Measurements from ENCODE around the gene CAMKMT. TPM values are rescaled to one million over a fixed set of nuclear protein-coding genes. Genes with fewer than 3 reads are reported as not detected.

The CAMKMT gene
- total RNA-seq, 1 donor from 2014 or later: 12.5 TPM

DNA sequence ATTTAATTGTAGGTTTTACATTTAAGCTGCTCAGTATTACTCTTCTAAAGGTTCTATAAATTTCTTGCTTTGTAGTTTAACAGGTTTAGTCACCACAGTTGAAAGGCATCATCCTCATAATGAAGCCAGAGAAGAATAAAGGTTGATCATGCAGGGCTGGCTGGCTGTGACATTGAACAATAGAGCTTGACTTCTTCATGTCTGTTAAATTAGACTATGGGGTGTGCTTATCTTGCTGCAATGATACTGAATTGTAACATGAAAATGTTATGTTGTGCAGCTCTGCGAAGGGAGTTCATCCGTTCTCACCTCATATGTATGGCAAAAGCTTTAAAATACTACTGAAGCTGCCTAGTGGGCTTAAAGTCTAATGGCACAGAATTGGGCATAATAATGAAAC lies 81.8 kb downstream of the CAMKMT start:
- intact Hi-C loops (cut with micrococcal nuclease): no loop called here

DNA sequence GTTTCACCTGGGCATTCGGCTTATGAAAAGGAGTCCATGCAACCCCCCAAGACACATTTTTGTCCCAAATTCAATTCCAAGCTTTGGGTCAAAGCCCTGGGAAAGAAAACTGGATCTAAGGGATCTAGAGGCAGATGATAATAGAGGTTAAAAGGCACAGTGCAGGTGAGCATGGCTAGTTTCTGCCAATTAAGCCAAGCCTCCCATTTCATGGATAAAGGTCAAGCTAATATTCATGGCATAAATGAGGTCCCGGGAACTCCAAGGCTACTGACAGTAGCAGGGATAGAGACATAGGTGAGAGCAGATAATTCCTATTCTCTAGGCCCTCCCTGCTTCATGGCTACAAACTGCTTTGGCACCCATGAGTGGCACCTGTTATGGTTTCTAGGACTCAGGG lies 83.1 kb downstream of the CAMKMT start:
- intact Hi-C loops (cut with micrococcal nuclease): no loop called here

DNA sequence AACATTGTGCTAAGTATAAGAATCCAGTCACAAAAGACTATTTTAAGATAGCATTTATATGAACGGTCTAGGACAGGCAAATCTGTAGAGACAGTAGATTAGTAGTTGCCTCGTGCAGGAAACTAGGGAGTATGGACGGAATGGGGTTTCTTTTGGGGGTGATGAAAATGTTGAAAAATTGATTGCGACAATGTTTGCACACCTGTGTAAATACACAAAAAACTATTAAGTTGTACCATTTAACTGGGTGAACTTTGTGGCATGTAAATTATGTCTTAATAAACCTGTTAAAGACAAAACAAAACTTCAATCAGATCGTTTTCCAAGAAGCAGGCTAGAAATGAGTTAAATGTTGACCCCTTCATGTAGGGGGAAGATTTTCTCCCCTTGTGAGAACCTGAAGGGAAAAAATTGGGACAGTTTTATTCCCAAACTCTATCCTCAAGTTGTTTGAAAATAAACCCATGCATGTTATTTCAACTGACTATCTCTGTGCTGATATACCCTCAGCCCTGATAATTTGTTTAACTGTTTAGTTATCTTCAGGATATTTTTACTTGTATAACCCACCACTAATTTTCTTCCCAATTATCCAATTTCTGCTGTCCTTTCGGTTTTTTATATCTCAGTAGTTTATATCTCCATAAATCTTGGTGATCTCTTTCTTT lies 87.2 kb downstream of the CAMKMT start:
- intact Hi-C loops (cut with micrococcal nuclease): no loop called here

DNA sequence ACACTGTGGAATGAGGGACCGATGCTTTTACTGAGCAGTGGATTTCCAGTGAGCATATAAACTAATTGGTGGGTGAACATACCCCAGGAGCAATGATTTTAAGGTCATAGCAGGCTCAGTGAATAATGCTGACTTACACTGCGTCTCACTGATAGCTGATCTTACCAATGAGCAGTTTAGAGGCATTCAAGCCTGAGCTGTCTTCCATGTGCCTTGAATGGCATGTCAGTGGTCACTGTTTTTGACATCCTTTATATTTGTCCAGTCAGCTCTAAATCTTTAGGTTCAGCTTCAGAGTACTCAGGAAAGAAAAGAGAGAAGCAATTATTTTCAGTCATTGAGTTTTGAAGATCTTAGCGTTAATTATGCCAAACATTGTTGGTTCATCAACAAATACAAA lies 88.3 kb downstream of the CAMKMT start:
- intact Hi-C loops (cut with micrococcal nuclease): no loop called here

DNA sequence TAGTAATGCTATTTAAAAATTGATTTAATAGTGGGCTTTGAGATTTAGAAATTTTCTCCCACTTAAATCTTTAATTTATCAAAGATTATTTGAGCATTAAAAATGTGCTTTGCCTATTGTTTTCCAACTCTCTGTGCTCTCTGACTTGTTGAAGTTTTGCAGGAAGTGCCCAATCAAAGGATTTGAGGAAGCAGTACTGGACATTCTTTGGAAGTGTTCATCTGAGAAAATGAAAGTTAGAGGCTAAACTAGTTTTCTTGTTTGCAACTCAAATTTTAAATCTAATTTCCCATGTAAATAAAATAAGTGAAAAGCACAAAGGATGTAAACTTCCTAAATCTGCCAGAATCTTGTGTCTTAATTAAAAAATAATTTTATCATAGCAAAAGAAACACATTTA lies 89.1 kb downstream of the CAMKMT start:
- intact Hi-C loops (cut with micrococcal nuclease): no loop called here

DNA sequence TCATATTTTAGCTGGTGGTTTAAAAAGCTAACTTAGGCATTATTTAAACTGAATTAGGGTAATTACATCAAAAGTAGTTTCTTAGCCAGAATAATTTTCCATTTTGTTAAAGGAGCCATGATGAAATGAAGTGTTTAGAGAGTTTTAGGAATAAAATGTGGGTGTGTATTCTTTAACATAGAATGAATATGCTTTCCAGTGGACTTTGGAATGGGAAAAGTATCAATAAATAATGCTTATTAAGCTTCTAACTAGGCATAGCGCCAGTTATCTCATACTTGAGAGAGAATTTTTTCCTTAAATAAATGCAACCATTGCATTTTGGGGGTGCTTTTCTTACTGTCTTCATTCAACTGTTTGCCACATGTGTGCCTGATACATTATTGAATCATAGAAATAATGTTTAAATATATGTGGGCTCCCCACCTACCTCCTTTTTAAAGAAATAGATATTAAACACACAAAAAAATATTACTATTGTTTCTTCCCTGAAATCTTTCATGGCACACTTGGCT lies 90.4 kb downstream of the CAMKMT start:
- intact Hi-C loops (cut with micrococcal nuclease): no loop called here

DNA sequence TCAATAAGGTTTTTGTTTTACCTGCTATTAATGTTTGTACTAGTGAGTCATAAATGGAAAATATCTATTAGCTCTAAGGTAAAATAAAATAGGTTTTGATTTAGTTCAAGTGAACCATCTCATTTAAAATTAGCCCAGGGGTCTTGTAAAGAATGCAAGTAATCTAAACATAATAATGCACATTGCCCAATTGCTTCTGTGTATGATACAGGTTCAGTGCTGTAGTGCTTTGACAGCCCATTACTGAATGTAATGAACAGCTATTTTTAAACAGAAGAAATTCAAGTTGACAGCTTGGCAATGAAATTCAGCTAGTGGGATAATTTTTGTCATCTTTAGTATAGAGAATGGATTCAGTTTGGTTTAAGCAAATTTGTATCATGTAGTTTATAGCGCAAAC lies 91.5 kb downstream of the CAMKMT start:
- intact Hi-C loops (cut with micrococcal nuclease): no loop called here

DNA sequence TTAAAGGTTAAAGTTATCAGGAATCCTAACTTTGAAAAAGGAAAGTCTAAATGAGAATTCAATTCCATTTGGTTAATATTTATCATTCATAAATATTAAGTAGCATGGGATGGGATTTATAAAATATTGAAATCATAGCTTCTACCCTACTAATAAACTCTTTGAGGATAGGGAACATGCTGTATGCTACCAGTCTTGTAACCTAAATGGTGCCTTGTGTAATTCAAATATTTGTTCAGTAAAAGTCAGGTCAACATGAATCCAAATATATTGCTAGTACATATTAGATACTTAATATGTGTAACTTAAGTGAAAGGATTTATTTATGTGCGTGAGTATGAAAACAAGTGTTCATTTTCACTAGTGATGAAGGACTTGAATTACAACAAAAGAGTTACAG lies 94.1 kb downstream of the CAMKMT start:
- intact Hi-C loops (cut with micrococcal nuclease): no loop called here

DNA sequence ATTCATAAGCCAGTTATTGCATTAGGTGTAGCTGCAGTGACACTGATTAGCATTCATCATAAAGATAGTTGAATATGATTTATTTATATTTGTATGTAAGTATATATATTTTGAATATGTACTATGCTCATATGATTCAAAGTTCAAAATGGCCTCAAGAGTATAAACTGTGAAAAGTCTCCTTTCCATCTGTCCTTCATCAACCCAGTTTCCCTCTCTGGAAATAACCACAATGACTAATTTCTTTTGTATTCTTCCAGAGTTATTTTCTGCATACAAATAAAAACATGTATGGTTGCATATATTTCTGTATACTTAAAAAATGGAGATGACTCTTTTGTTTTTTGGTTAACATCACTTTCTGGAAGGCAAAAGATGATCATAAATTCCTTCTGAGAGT lies 95.2 kb downstream of the CAMKMT start:
- intact Hi-C loops (cut with micrococcal nuclease): no loop called here

DNA sequence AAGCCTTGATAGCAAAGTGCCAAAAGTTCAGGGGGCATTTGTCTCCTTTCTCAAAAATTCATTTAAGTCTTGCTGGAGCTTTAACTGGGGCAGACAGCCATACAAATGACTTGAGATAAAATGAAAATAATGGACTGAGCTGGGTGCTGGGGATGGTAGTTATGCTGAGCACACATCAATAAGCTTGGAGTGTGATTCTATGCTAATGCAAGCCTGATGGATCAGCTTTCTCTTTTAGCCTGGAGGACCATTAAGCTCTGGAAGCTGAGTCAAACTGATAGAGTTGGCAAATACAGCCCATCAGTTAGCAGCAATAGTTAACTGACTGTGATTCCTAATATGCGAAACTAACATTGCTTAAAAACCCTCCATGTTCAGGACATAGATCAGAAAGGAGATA lies 98.0 kb downstream of the CAMKMT start:
- intact Hi-C loops (cut with micrococcal nuclease): no loop called here

DNA sequence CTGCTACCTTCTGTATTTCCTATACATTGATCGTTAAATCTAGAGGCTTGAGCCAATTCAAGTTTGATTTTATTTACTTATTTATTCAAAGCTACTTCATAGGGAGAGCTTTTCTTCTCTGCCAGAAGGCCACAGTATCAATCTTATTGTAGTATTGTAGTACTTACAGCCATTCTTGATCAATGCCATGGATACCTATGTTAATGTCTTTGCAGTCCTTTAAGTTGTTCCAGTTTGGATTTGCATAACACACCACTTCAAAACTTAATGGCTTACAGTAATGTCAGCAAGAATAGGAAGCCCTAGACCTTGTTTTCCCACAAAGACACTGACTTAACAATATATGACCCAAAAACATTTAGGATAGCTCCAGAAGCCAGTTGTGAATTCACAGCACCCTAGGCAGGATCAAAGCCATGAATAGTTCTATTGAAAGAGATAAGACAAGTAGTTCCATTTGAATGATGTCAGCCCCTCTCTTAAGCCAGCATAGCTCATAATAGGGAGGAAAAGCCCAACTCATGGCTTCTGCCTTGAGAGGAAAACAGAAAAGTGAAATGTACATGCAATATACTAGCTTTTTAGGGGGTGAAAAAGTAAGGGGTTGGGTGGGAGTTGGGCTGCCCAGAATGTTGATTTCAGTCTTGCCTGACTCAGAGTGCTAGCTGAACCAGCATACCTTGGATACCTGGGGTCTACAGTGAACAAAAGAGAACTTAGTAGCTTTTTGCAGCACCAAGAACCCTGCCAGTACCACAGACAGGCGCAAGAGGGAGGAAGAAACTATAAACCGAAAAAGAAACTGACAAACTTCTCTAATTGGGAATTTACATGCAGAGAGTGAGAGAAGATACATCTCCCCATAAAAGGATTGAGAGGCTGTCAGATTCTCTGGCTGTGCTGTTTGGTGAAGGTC lies 101.4 kb downstream of the CAMKMT start:
- intact Hi-C loops (cut with micrococcal nuclease): no loop called here

DNA sequence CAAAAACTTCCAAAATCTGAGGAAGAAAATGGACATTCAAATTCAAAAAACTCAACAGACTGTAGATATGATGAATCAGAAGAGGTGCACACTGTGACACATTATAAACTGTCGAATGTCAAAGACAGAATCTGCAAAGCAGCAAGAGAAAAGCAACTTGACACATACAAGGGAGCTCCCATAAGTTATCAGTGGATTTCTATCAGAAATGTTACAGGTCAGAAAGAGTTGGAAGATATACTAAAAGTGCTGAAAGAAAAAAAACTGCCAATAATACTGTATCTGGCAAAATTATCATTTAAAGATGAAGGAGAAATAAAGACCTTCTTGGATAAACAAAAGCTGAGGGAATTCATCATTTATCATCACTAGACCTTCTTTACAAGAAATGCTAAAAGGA lies 102.7 kb downstream of the CAMKMT start:
- intact Hi-C loops (cut with micrococcal nuclease): no loop called here

DNA sequence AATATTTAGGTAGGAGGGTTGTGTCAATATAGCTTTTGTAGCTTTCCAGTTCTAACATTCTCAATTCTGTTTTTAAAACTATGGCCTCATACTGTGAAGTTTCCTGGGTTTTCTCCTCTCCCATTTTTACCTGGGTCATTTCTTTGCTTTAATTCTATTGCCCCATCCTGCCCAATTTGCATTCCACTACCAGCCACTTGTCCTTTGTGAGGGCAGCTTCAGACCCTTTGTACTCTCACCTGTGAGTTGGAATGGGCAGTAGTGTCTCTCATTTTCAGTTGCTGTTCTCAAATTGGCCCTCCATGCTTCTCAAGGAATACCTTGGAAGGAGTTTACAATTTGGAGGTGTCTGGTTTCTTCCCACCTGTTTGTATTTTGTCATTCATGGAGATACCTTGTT lies 108.4 kb downstream of the CAMKMT start:
- intact Hi-C loops (cut with micrococcal nuclease): no loop called here

DNA sequence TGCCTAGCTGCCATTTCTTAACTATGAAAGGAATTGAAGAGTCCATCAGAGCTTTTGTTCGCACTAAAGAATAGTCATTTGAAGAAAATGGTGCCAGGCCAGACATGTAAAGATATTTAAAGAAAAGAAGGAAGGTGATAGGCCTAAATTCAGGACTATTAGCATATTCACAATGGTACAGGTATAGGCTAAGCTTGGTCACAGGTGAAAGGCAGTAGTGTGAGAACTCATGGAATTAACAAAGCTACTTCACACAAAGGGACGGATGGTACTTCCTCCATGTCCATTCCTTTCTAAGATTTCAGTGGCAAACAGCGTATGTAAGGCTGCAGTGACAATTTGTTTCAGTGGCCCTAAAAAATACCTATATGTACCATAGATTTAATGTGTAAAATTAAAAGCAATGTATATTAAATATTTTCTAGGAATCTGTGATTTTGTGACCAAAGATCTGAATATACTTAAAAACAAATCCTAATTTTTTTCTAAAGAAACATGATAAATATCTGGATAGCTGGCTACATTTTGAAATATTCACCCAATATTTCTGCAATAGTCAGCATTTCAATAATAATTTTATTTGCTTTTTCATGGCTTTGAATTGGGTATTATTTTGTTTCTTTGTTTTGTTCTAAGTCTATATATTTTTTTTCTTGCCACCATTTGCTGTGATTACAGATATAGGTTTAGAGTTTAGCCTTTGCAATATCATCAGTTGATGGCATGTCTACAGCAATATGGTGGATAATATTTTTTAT lies 116.1 kb downstream of the CAMKMT start:
- intact Hi-C loops (cut with micrococcal nuclease): loop anchor here (2.0 to 5.0 kb wide), 3 partner anchors 86 to 601 kb away; no protein-coding TSS in a partner anchor

DNA sequence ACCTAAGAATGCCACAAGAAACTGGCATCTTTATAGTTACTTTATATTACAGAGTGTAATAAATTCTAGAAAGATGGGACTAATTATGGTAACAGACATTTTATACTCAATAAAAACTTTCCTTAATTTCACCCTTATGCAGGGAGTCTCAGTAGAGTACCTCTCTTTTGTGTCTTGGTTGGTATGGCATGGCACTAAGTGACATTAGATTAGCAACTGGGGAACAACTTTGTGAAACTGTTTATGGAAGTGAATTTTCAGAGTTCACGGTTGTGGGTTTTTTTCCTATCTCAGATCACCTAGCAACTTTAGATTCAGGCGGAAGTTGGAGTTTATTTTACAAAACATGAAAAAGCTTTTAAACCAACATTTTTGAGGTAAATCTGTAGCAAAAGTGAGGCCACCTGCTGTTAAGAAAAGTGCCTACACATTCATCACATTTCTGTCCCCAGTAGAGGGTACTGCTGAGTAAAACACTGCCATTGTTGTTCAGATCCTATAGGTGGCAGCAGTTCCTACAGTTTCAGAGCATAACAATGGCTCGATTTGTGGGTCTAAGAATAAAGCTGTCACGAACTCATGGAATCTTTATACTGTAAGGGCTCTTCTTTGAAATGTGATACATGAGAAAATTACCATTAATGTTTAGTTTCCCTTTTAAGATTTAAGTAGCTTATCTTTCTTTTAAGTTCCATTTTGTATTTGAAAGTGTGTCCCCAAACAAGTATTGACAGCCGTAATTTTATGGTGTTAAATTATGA lies 117.6 kb downstream of the CAMKMT start:
- intact Hi-C loops (cut with micrococcal nuclease): loop anchor here (1.0 to 5.0 kb wide), 5 partner anchors 87 to 602 kb away; no protein-coding TSS in a partner anchor

DNA sequence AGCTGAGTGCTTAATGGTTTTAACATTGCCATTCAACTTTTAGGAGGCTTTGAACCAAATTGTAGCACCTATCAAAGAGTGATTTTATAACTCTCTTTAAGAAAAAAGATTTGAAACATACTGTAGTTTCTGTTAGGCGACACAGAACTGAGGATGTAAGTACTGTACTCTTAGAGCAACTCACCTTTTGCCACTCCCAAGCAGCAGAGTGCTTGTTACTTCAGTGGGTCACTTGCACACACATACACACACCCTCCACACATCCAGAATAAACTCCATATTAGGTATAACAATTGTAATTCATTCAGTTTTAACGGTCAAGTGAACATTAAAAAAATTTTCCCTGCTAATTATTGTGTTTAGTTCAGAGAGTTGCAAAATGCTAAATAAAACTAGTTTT lies 118.3 kb downstream of the CAMKMT start:
- intact Hi-C loops (cut with micrococcal nuclease): no loop called here

DNA sequence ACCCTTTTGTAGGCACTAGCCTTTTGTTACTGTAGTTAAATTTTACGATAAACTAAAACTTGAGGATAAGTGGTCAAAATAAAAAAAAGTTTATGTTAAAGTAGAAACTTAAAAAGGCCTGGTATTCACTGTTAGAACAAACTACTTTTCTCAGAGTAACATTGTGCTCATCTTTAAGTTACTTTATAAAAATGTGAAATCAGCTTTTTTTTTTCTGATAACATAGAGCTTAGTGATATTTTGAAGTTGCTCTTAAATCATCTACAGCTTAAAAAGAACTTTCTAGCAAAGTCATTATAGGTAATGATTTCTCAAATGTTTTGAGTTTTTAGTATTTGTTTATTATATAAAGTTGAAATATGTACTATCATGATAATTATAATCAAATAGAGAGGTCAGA lies 125.3 kb downstream of the CAMKMT start:
- intact Hi-C loops (cut with micrococcal nuclease): no loop called here

DNA sequence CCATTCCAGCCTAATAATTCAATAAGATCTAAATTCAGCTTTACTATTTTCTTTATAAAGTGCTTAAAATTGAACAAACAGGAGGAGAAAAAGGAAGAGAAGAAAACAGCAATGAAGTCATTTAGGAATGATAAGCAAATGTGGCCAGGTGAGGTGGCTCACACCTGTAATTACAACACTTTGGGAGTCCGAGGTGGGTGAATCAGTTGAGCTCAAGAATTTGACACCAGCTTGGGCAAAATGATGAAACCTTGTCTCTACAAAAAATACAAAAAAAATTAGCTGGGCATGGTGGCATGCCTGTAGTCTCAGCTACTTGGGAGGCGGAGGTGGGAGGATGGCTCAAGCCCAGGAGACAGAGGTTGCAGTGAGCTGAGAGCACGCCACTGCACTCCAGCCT lies 129.0 kb downstream of the CAMKMT start:
- intact Hi-C loops (cut with micrococcal nuclease): no loop called here

DNA sequence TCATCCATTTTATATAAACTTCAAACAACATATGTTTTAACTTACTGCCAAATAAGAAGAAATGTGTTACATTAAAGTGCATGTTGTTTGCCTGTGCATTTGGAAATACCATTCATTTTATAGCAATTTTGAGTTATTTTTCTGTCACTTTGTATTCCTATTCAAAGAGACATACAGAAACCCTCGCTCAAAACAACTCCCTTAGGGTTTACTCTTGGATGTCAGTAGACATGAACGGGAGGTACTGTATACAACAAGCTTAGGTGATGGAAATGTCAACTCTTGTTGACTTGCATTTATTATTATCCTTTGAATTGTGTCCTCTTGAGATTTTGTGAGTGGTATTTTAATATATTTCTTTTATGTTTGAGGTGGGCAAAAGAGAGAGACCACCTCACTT lies 132.3 kb downstream of the CAMKMT start:
- intact Hi-C loops (cut with micrococcal nuclease): no loop called here

DNA sequence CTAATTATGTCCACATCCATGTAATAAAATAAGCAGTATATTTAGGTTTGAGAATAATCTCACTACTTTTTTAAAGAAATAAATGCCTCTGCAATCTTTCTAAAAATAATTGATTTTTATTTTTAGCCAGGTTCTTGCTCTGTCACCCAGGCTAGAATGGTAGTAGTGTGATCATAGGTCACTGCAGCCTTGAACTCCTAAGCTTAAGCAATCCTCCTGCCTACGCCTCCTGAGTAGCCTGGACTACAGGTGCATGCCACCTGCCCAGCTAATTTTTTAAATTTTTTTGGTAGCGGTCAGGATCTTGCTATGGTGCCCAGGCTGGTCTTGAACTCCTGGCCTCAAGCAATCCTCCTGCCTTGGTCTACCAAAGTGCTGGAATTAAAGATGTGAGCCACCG lies 133.3 kb downstream of the CAMKMT start:
- intact Hi-C loops (cut with micrococcal nuclease): no loop called here

DNA sequence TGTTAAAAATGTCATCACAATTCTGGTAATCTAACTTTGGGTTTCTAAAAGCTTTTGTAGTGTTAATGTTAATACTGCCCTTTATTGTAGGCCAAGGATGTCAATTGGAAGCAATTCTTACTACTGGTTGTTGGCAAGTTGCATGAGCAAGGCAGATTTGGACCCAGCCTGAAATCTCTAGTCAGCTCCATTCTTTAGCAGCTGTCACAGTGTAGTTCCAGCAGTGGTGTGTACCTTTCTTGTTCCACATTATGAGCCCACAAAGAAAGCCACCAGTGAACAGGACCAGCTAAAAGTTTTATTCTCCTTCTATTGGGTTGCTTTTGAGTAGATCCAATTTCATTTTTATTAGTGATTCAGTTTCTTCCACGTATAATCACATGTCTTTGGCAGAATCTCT lies 133.8 kb downstream of the CAMKMT start:
- intact Hi-C loops (cut with micrococcal nuclease): no loop called here

All from T-helper 2 cell treated with Interferon-gamma antibody and Interleukin-4, amounts not matched to agents 100 ng/mL and 5 ng/mL, for 36 hours (primary cell).